Stimulated activated CD4-positive, alpha-beta T cell treated with anti-CD3 and anti-CD28 coated beads, Interleukin-1b, Interleukin-23, amount 100 ng/mL, for 1 hour (primary cell): ENCODE results near the gene SFXN3.

Experiments used
- DNase-seq, 2 donors: peaks; one replicate each; pipeline ENCODE4 v3.0.0-alpha.2; 2020; ENCODE audit warnings: low read depth in 2 of 2

The SFXN3 gene

GRCh38 chr10:101072923-101073322, 41.9 kb downstream of the SFXN3 start:
- DNase-seq: no peak

DNA sequence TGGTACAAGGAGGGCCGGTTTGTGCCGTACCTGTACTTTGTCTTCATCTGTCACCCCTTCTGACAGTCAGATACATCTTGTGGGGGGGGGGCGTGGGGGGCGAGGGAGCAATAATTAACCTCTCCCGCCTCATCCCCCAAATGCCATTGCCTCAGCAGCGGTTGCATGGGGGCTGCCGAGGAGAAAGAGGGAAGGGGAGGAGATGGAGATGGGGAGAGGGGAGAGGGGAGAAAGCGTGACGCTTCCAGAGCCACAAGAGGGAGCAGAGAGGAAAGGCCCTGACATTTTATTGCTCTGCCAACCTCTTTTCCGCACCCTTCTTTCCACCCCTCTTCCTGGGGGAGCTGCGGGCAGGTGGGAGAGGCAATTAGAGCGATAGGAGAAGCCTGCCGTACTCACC, 42.6 kb downstream of the SFXN3 start:
- DNase-seq: no peak

DNA sequence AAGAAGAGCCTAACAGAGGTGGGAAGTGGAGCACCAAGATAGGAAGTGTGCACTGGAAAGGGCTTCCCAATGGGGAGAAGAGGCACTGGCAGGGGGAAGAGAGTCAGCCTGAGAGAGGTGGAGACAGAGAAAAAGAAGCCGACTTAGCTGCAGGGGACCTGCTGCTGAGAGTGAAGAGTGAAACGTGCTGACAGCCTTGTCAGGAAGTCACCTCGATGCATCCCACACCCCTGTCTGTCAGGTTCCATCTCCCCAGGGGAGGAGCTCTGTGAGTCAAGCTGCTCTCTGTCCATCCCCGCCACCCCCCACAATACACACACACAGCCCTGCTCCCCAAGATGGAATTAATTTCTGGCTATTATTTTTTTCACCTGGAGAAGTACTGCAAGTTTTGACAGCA, 44.7 kb downstream of the SFXN3 start:
- no peak for DNase-seq

DNA sequence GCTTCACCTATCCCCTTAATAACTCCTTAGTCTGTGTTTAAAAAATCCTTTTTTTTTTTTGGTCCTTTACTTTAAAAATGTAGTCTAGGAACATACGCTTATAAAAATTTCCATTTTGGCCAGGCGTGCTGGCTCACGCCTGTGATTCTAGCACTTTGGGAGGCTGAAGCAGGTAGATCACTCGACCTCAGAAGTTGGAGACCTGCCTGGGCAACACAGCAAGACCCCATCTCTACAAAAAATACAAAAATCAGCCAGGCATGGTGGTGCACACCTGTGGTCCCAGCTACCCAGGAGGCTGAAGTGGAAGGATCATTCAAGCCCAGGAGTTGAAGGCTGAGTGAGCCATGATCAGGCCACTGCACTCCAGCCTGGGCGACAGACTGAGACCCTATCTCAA, 45.6 kb downstream of the SFXN3 start:
- no peak for DNase-seq

GRCh38 chr10:101079874-101080273, 48.8 kb downstream of the SFXN3 start:
- DNase-seq: no peak

GRCh38 chr10:101080933-101081931, 50.2 kb downstream of the SFXN3 start:
- DNase-seq: no peak

- no peak for DNase-seq
Observed at GRCh38 chr10:101085846-101086245, 54.8 kb downstream of the SFXN3 start.

GRCh38 chr10:101087376-101087775, 56.3 kb downstream of the SFXN3 start:
- no peak for DNase-seq

GRCh38 chr10:101087965-101088364, 56.9 kb downstream of the SFXN3 start:
- no peak for DNase-seq

GRCh38 chr10:101089520-101090299, 58.7 kb downstream of the SFXN3 start:
- no peak for DNase-seq

GRCh38 chr10:101090597-101090996, 59.6 kb downstream of the SFXN3 start:
- DNase-seq: no peak
